OCI-M2 (cell line): ENCODE data around the gene VSTM2L.
"Not testable (repeated sequence)": the region's sequence is repeated elsewhere in the genome, so short reads cannot be mapped to it uniquely, and the experiment has no call there.

Experiments
- DNase-seq: peaks from one replicate; lab custom pipeline; 2025; ENCODE audit not compliant: unreplicated experiment; lab: John Stamatoyannopoulos, UW

VSTM2L gene

DNA sequence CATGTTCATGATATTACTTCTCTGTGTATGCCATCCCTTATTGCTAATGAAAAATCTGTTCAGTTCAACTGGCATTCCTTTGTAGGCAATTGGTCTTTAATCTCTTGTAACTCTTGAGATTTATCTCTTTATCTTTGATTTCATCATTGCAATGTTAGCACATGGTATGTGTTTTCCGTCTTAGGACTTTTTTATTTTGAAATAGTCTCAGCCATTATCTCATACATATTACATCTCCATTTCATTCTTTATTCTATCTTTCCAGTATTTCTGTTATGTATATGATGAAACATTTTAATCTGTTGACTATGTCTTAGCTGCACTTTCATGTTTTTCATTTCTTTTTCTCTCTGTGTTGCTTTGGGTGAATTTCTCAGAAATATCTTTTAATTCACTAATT, 58.1 kb downstream of the VSTM2L start:
- no peak for DNase-seq

GRCh38 chr20:37963483-37963882, 60.6 kb downstream of the VSTM2L start:
- DNase-seq, result not testable (repeated sequence)

GRCh38 chr20:37968841-37969401, 66.0 kb downstream of the VSTM2L start:
- no peak for DNase-seq

DNA sequence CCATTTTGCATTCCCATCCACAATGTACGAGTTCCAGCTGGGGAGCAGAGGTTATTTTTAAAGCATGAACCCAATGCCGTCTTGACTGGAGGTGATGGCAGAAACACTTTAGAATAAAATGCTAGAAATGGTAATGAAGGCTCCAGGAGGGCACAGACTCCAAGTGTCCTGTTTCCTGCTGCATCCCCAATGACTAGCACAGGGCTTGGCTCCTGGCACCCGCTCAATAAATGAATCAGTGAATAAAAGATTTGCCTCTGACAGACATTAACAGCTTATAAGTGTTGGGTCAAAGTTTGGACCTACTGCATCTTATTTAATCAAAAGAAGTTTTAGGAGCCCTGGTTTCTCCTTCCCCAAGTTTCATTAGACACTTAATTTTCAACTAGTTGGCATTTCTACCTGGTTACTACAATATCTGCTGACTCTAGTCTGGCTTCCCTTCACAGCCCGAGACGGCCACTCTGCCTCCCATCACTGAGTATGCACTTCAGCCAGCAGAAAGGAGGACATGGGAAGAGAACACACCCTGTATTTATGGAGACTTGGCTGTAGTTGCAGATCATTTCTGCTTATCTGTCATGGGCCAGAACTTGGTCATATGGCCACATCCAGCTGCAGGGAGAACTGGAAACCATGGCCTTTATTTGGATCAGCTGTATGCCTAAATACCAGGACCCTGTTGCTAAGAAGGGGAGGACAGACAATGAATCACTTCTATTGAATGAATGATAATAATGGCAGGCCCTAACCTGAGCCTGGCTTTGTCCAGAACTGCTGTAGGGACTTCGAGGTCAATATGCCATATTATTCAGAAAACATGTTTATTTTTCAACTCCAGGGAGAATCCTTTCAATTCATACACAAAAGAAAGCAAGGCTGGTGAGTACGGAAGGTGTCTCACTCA, 67.3 kb downstream of the VSTM2L start:
- no peak for DNase-seq

- DNase-seq, result no peak
Measured at GRCh38 chr20:37970856-37971245, 67.9 kb downstream of the VSTM2L start.

- DNase-seq, result no peak
Measured at GRCh38 chr20:37971561-37972127, 68.7 kb downstream of the VSTM2L start.

- no peak for DNase-seq
Measured at GRCh38 chr20:37972256-37973058, 69.5 kb downstream of the VSTM2L start.

DNA sequence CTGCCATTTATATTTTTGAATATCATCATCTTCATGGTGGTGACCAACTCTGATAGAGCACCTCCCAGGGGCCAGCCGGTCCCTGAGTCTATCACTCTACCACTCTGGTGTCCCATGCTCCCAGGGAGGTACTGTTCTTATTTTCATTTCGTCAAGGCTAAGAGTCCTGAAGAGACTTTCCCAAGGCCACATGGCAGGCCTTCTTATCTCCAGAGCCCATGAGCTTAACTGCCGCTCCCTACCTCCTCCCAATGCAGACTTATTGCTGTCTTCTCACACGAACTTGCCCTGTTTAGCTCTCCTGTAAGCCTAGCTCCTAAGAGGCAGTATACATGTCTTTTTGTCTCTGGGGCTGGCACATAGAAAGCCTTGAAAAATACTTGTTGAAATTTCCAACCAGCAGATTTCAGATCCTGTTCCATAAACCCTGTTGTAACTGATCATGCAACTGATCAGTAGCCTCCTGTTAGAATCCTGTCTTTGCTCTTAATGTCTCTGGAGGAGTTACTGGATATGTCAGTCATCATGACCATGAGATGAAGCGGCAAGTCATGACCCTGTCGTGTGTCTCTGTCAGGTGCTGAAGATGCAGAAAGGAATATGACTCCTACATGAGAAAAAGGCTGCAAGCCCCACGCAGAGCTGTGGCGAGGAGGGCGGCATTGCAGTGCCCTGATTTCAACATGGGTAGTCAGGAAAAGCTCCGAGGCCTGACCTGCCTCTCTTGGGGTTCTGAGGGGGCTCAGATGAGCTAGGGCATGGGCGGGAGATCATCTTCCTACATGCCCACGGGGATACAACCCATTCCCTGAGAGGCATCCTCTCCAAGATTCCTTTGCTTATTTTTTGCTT, 70.4 kb downstream of the VSTM2L start:
- DNase-seq, result peak; percentile 59

- DNase-seq, result no peak
Measured at GRCh38 chr20:37976887-37977286, 74.0 kb downstream of the VSTM2L start.

DNA sequence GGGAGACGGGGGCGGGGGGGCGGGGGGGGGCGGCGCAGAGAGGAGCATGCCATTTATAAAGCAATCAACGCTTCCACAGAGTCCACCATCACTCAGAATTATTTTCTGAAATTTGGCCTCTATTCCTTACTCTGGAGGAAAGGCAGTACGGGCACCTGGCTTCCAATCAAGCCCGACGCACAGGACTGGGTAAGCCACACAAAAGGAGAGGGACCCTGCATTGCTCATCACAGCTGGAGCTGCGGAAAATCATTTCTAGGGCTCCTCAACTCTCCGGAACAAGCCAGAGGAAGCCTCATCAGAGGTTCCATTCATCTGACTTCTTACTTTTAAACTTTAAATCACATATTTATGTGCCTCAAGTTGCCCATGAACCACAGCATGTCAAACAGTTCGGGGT, 74.4 kb downstream of the VSTM2L start:
- no peak for DNase-seq

DNA sequence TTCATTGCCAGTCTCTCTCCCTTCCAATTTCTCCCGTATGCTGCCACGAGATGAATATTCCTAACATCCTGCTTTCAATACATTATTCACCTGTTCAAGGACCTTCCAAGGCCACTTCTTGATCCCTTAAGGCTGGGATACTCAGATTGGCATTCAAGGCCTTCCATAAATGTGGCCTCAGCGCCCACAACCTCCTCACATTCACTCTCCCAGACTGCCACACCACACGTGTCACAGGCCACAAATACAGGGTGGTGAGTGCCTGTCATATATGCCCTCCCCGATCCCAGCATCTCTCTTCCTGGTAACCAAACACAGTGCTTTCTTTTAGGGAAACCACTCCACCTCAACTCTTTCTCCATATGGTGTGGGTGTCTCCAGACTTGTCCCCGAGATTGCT, 74.9 kb downstream of the VSTM2L start:
- DNase-seq, result no peak

- DNase-seq, result no peak
Measured at GRCh38 chr20:37979021-37979985, 76.4 kb downstream of the VSTM2L start.

GRCh38 chr20:37980383-37980782, 77.5 kb downstream of the VSTM2L start:
- DNase-seq, result no peak

DNA sequence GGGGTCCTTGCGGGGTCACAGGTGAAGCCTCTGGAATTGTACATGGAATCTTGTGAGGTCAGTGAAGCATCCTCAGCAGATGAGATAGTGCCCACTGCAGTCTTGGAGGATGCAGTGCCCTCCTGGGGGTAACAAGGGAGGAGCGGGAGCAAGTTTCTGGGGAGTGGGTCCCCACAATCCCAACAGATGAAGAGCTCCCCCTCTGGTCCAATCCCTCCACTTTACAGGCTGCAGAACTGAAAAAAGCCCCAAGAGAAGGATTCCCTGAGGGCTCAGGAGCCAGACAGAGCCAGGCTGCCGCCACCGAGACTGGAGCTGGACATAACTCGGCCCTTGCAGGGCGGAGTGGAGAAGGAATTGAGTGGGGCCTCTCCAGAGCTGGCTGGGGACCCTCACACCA, 77.9 kb downstream of the VSTM2L start:
- DNase-seq, result no peak

- DNase-seq, result no peak
Measured at GRCh38 chr20:37981568-37981967, 78.6 kb downstream of the VSTM2L start.

DNA sequence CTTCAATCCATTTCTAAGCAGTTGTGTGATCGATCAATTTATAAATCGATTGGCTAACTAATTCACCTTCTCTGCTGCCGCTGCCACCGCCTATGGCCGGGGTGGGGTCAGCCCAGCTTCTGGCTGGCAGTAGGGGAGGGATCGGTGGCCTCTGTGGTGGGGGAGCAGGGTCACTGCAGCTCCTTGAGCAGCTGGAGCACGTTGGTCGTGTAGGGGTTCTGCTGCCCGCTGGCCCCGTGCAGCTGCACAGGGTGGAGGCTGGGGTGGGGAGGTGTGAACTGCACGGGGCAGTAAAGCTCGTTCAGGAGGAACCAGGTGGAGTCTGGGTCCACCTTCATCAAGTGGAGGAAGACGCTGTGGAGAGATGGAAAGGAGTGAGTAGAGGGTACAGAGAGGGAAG, 80.4 kb downstream of the VSTM2L start:
- DNase-seq, result no peak

DNA sequence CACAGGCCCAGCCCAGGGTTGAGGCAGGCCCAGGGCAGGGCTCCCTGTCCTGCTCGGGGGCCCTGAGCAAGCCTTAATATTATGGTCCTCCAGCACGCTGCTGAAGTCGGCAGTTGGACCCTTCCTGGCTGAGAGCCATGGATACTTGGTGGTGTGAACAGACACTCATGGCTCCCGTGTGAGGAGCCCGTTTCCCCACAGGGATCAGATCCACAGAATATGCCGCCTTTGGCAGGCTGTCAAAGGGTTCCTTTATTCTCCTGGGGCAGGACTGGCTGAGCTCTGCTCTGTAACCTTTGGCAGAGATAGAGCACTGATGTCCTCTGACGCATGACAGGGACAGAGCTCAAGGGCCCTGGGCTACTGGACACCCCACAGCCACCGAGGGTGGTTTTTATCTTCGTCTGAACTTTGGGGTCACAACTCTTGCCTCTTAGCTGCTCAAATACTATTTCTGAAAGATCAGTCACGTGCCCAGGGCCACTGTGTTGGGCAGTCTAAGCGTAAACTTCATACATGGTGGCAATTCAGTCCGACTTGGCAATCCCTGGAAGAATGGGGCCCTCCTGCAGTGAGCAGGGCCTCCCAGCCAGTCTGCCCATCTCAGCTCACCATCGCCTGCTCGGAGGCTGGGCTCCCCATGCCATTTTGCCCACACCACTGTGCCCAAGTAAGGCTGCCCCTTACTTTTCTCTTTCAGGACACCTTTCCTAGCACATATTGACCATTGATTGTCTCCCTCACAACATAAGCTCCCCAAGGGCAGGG, 81.3 kb downstream of the VSTM2L start:
- no peak for DNase-seq

DNA sequence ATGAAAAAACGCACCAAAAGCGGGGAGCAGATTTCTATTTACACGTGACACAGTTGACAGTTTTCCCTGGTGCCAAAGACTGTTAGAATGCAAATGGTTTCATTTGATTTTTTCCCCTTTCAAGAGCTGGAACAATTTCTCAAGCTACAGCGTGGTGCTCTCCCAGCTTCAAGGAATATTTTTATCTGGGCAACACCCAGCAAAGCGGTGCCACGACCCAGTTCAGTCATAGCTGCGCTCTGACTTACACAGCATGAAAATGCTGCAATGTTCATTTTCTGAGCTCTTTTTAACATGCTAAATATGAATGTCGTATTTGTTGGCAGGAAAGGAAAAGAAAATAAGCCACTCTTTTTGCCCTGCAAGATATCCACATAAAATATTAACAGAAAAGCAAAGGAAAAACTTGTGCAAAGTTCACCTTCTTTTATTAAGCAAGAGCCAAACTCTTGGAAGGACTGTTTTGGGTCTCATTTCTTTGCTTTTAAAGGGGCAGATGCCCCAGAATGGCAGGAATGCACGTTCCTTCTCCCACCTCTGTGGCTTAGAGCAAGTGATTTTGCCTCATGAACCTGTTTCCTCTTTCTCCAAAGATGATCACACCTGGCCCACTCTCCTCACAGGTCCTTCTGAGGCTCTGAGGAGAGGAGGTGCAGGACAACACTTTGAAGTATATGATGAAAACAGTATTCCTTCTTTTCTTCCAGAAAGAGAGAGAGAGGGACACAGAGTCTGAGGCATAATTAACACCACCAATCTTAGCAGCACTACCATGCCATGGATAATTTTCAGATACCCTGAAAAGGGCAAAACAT, 83.3 kb downstream of the VSTM2L start:
- DNase-seq, result no peak
